Suprapubic skin (tissue), 4 donors: ENCODE data around the gene SYNGR3. TPM values are rescaled to one million over a fixed set of nuclear protein-coding genes. Genes with fewer than 3 reads are reported as not detected.
"Not testable (repeated sequence)": the region's sequence is repeated elsewhere in the genome, so short reads cannot be mapped to it uniquely, and the experiment has no call there.

Experiments used
- DNase-seq, 2 donors: peaks; one replicate each; pipeline ENCODE4 v3.0.0-alpha.2; 2019; ENCODE audit warnings: low spot score in 2 of 2
- H3K27ac ChIP-seq: fragments of 200-600 bp; sonication (generic); one replicate; pipeline ENCODE4 v1.5.1; 2019
- H3K27me3 ChIP-seq: fragments of 200-600 bp; sonication (generic); one replicate; pipeline ENCODE4 v1.5.1; 2019
- H3K36me3 ChIP-seq: fragments of 200-600 bp; sonication (generic); one replicate; pipeline ENCODE4 v1.5.1; 2019
- H3K4me1 ChIP-seq: fragments of 200-600 bp; sonication (generic); one replicate; pipeline ENCODE4 v1.5.1; 2019
- H3K4me3 ChIP-seq: fragments of 200-600 bp; sonication (generic); one replicate; pipeline ENCODE4 v1.5.1; 2019; ENCODE audit warnings: mild to moderate bottlenecking
- H3K9me3 ChIP-seq: fragments of 200-600 bp; sonication (generic); one replicate; pipeline ENCODE4 v1.5.1; 2019
- CTCF ChIP-seq, 2 donors: fragments of 200-600 bp in 1 of 2; fragments of 450-650 bp in 1 of 2; sonication (generic) in 1 of 2; IDR thresholded peaks; one replicate each; pipeline ENCODE4 v1.5.1; 2016 to 2019; ENCODE audit warnings: antibody characterized with exemption in 2 of 2, mild to moderate bottlenecking in 1 of 2, moderate library complexity in 1 of 2
- EP300 ChIP-seq: sonication (generic); formaldehyde crosslinking; IDR thresholded peaks from one replicate; pipeline ENCODE4 v1.6.1; 2017; ENCODE audit warnings: antibody characterized with exemption
- POLR2A ChIP-seq, 2 donors: fragments of 450-650 bp; IDR thresholded peaks; one replicate each; pipeline ENCODE4 v1.6.1; 2017; ENCODE audit warnings: antibody characterized with exemption in 2 of 2, mild to moderate bottlenecking in 2 of 2, moderate library complexity in 2 of 2
- POLR2AphosphoS5 ChIP-seq, 3 donors: sonication (generic); formaldehyde crosslinking; IDR thresholded peaks; one replicate each; pipeline ENCODE4 v1.6.1; 2017; ENCODE audit warnings: antibody characterized with exemption in 3 of 3
- WGBS: methylation state at CpG from one replicate; pipeline ENCODE4 v1.1.5; 2018; 5-methylcytosine and 5-hydroxymethylcytosine counted together
- total RNA-seq, 4 donors: library from RNA; depleted of rRNA; stranded (reverse); fragments of >200 nt; gene quantifications; one replicate each; pipeline ENCODE4 v1.1.0, GENCODE V29; 2016

Gene SYNGR3
- total RNA-seq, 4 donors from 2014 or later: 0.42 to 1.7 (median 0.60) TPM; not detected in 1

GRCh38 chr16:2033057-2033908 lies 43.5 kb downstream of the SYNGR3 start:
- no peak for TF ChIP-seq POLR2A (IDR thresholded peaks at IDR 0.05)
- TF ChIP-seq EP300: no peak
- H3K9me3 ChIP-seq: no peaks in the 10 kb centered on the region
- peak overlapping the region; percentile 80 for H3K27ac ChIP-seq
- peaks cover 59% of the 10 kb centered on the region for H3K4me1 ChIP-seq
- 4% methylated on average over 8 of the region's 37 CpGs for WGBS
- DNase-seq: peak in 1 of 2 donors; percentile 84
- H3K27me3 ChIP-seq: no peaks in the 10 kb centered on the region
- H3K36me3 ChIP-seq: peaks cover 9% of the 10 kb centered on the region
- peak overlapping the region; percentile 45 for H3K4me3 ChIP-seq

DNA sequence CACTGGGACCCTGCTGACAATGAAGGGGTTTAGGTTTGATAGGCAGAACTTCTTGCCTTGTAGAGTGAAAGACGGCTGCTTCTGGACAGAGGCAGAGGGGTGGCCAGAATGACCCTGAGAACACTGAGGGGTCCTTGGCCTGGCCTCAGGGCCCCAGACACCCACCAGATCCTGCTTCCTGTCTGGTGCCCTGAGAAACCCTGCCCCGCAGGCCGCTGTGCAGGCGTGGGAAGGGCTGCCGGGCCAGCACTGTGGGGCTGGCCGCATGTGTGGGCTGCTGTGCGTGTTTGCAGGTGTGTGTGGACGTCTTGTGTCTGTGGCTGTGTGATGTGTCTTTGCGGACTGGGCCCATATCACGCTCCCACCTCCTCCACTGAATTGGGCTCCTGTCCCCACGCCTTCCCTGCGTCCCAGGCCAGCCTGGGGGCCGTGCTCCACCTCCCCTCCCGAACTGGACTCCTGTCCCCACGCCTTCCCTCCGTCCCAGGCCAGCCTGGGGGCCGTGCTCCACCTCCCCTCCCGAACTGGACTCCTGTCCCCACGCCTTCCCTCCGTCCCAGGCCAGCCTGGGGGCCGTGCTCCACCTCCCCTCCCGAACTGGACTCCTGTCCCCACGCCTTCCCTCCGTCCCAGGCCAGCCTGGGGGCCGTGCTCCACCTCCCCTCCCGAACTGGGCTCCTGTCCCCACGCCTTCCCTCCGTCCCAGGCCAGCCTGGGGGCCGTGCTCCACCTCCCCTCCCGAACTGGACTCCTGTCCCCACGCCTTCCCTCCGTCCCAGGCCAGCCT lies 44.3 kb downstream of the SYNGR3 start:
- peak overlapping the region; percentile 45 for H3K4me3 ChIP-seq
- not testable (repeated sequence) for DNase-seq, H3K27me3 ChIP-seq, H3K36me3 ChIP-seq, H3K9me3 ChIP-seq
- 43% methylated on average over 15 of the region's 32 CpGs for WGBS
- H3K27ac ChIP-seq: peak overlapping the region; percentile 80
- H3K4me1 ChIP-seq: peaks cover 62% of the 10 kb centered on the region

- no peaks in the 10 kb centered on the region for H3K9me3 ChIP-seq
- H3K27ac ChIP-seq: peak overlapping the region; percentile 75
- H3K4me1 ChIP-seq: peaks cover 70% of the 10 kb centered on the region
- H3K4me3 ChIP-seq: peak overlapping the region; percentile 35
- DNase-seq: no peak
- H3K27me3 ChIP-seq: no peaks in the 10 kb centered on the region
- WGBS: 100% methylated on average over 1 of the region's 17 CpGs
- peaks cover 9% of the 10 kb centered on the region for H3K36me3 ChIP-seq
- TF ChIP-seq CTCF (IDR thresholded peaks at IDR 0.05) (no peak), POLR2AphosphoS5 (IDR thresholded peaks at IDR 0.05) (no peak), EP300 (no peak), POLR2A (IDR thresholded peaks at IDR 0.05) (no peak)
Observed at GRCh38 chr16:2034696-2035430, 45.1 kb downstream of the SYNGR3 start.

- Histone ChIP-seq H3K27ac (peak overlapping the region; percentile 75), H3K36me3 (peaks cover 9% of the 10 kb centered on the region), H3K4me3 (peak overlapping the region; percentile 35), H3K27me3 (no peaks in the 10 kb centered on the region), H3K9me3 (no peaks in the 10 kb centered on the region), H3K4me1 (peaks cover 76% of the 10 kb centered on the region)
- DNase-seq: peak in 1 of 2 donors; percentile 72
- 9% methylated on average over 7 of the region's 34 CpGs for WGBS
- no peak for TF ChIP-seq CTCF (IDR thresholded peaks at IDR 0.05)
- TF ChIP-seq EP300: no peak
- TF ChIP-seq POLR2AphosphoS5 (IDR thresholded peaks at IDR 0.05): no peak
- no peak for TF ChIP-seq POLR2A (IDR thresholded peaks at IDR 0.05)
Observed at GRCh38 chr16:2035431-2036199, 45.8 kb downstream of the SYNGR3 start.

GRCh38 chr16:2036200-2036966 lies 46.6 kb downstream of the SYNGR3 start:
- 66% methylated on average over 18 of the region's 47 CpGs for WGBS
- TF ChIP-seq POLR2A (IDR thresholded peaks at IDR 0.05) (no peak), EP300 (no peak), CTCF (IDR thresholded peaks at IDR 0.05) (no peak), POLR2AphosphoS5 (IDR thresholded peaks at IDR 0.05) (no peak)
- H3K4me1 ChIP-seq: peaks cover 84% of the 10 kb centered on the region

More at GRCh38 chr16:2036200-2036966, 46.6 kb downstream of the SYNGR3 start:
- H3K36me3 ChIP-seq: peaks cover 9% of the 10 kb centered on the region
- H3K27ac ChIP-seq: peak overlapping the region; percentile 75
- H3K27me3 ChIP-seq: no peaks in the 10 kb centered on the region
- peak overlapping the region; percentile 35 for H3K4me3 ChIP-seq
- no peaks in the 10 kb centered on the region for H3K9me3 ChIP-seq
- DNase-seq: no peak
